DND-41 (cell line): ENCODE data around the gene USP34.

Source experiments
- CTCF ChIP-seq: IDR thresholded peaks from 2 replicates; pipeline ENCODE4 v1.5.1; 2012; ENCODE audit warnings: borderline replicate concordance, low read length, moderate library complexity, mild to moderate bottlenecking; ENCODE audit not compliant: poor library complexity, severe bottlenecking; ENCODE audit errors: extremely low read depth
- EZH2 ChIP-seq: IDR thresholded peaks from 3 replicates; pipeline ENCODE4 v1.6.1; 2012; ENCODE audit warnings: borderline replicate concordance, low read depth, mild to moderate bottlenecking, moderate library complexity, low read length, inconsistent platforms; ENCODE audit not compliant: severe bottlenecking

GRCh38 chr2:61220768-61221167, 250.1 kb downstream of the USP34 start:
- no peak for TF ChIP-seq CTCF
- TF ChIP-seq EZH2 = no peak
